Aorta (tissue), 5 donors: ENCODE results near the gene SFSWAP. TPM values are rescaled to one million over a fixed set of nuclear protein-coding genes. Genes with fewer than 3 reads are reported as not detected.

Experiments
- ATAC-seq: fragments of 200-7000 bp; cut with Tn5 transposase; one replicate; pipeline ENCODE4 v1.9.1; 2022; ENCODE audit warnings: moderate library complexity; ENCODE audit not compliant: low FRiP score
- DNase-seq, 2 donors: peaks; one replicate each; pipeline ENCODE4 v3.0.0-alpha.2; 2020
- H3K27ac ChIP-seq, 2 donors: one replicate each; pipeline ENCODE4 v1.5.1; 2013; ENCODE audit warnings: low read length in 2 of 2, mild to moderate bottlenecking in 2 of 2, moderate library complexity in 2 of 2, control low read depth in 1 of 2, inconsistent platforms in 1 of 2, low read depth in 1 of 2
- H3K27me3 ChIP-seq, 2 donors: one replicate each; pipeline ENCODE4 v1.6.1; 2013; ENCODE audit warnings: control low read depth in 1 of 2, low read length in 1 of 2, mild to moderate bottlenecking in 1 of 2, moderate library complexity in 1 of 2; ENCODE audit not compliant: insufficient read depth in 2 of 2, control insufficient read depth in 1 of 2
- H3K36me3 ChIP-seq, 2 donors: one replicate each; pipeline ENCODE4 v1.6.1; 2013; ENCODE audit warnings: control low read depth in 1 of 2, low read length in 1 of 2, mild to moderate bottlenecking in 1 of 2; ENCODE audit not compliant: insufficient read depth in 2 of 2, control insufficient read depth in 1 of 2
- H3K4me1 ChIP-seq, 2 donors: one replicate each; pipeline ENCODE4 v1.6.1; 2013; ENCODE audit warnings: low read length in 2 of 2, control low read depth in 1 of 2, mild to moderate bottlenecking in 1 of 2, moderate library complexity in 1 of 2; ENCODE audit not compliant: insufficient read depth in 2 of 2, control insufficient read depth in 1 of 2
- H3K4me3 ChIP-seq, 2 donors: one replicate each; pipeline ENCODE4 v1.5.1; 2013; ENCODE audit warnings: low read length in 2 of 2, control low read depth in 1 of 2, mild to moderate bottlenecking in 1 of 2
- H3K9me3 ChIP-seq: one replicate; pipeline ENCODE4 v1.6.1; 2013; ENCODE audit warnings: mild to moderate bottlenecking, low read length; ENCODE audit not compliant: control insufficient read depth
- WGBS, 2 donors: extraction: QIAGEN DNeasy Blood & Tissue Kit; methylation state at CpG; one replicate each; pipeline ENCODE4 v1.1.7; 2013; 5-methylcytosine and 5-hydroxymethylcytosine counted together
- intact Hi-C, 2 donors: fragments of 100-400 bp; cut with DNase I; formaldehyde crosslinking; loops; one replicate each; pipeline versions ENCODE4 v1.14.2 to v1.15.0; 2022
- polyA plus RNA-seq, 2 donors: library from polyadenylated mRNA; stranded (reverse); fragments of 200-250 nt; gene quantifications; one replicate each; pipeline ENCODE4 v1.2.3, GENCODE V29; 2013
- total RNA-seq, 2 donors: library from RNA; stranded (reverse); fragmentation: NEBNext Ultra II Directional; extraction: Animal tissue kit (Norgen Biotek cat#: 25700); gene quantifications; one replicate each; pipeline ENCODE4 v1.2.1, GENCODE V29; 2021
- donor health status: healthy with polysubstance abuse.
- donor health status: Bipolar disorder and iron deficiency.
- donor health status: DM: no; HTN: no; CAD: no.
- donor health status: DM: no; HTN: no; CAD: no.
- donor health status: DM: yes; HTN: yes; CAD: no.

Gene SFSWAP
- total and polyA plus RNA-seq, 4 donors = 13.4 to 72.3 (median 48.7) TPM

DNA sequence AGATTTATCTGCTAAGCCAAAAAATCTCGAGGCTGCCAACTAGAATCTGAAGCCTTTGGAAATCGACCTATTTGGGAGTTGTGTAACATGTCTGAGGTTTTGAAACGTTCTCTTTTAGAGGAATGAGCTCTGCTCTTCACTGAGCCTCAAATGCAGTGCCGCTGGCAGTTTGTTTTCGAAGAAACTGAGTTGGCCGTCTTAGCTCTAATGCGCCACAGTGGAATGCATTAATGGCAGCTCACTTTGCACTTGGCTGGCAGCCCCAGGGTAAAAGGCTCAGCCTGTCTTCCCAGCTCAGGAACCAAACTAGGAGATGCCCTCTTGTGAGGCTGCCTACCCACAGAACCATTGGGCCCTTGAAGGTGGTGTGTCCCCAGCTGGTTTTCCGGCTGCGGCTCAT is 53.8 kb downstream of the SFSWAP start:
- H3K4me1 ChIP-seq = no peaks in the 10 kb centered on the region
- ATAC-seq (no peak), DNase-seq (no peak)
- H3K9me3 ChIP-seq = no peaks in the 10 kb centered on the region
- 86 to 89% methylated on average over 9 of the region's 9 CpGs for WGBS, 2 donors
- H3K27me3 ChIP-seq = no peaks in the 10 kb centered on the region
- intact Hi-C loops = no loop called here
- no peak overlapping the region for H3K27ac ChIP-seq
- no peak overlapping the region for H3K4me3 ChIP-seq
- peaks cover 0 to 8% of the 10 kb centered on the region in 2 donors for H3K36me3 ChIP-seq

- intact Hi-C loops = no loop called here
- Histone ChIP-seq H3K27me3 (no peaks in the 10 kb centered on the region), H3K9me3 (no peaks in the 10 kb centered on the region), H3K36me3 (peaks cover 0 to 10% of the 10 kb centered on the region in 2 donors), H3K27ac (no peak overlapping the region), H3K4me1 (no peaks in the 10 kb centered on the region), H3K4me3 (no peak overlapping the region)
- ATAC-seq = no peak
- 95 to 96% methylated on average over 10 of the region's 10 CpGs for WGBS, 2 donors
- no peak for DNase-seq
Observed at GRCh38 chr12:131765961-131766360, 55.1 kb downstream of the SFSWAP start.

- H3K9me3 ChIP-seq = no peaks in the 10 kb centered on the region
- WGBS, 2 donors = 94% methylated on average over 15 of the region's 17 CpGs
- ATAC-seq (no peak), DNase-seq (no peak)
- no peak overlapping the region for H3K27ac ChIP-seq
- H3K36me3 ChIP-seq = peaks cover 0 to 8% of the 10 kb centered on the region in 2 donors
- intact Hi-C loops = no loop called here
- H3K27me3 ChIP-seq = no peaks in the 10 kb centered on the region
- no peaks in the 10 kb centered on the region for H3K4me1 ChIP-seq
- H3K4me3 ChIP-seq = no peak overlapping the region
Observed at GRCh38 chr12:131766382-131767107, 55.7 kb downstream of the SFSWAP start.

DNA sequence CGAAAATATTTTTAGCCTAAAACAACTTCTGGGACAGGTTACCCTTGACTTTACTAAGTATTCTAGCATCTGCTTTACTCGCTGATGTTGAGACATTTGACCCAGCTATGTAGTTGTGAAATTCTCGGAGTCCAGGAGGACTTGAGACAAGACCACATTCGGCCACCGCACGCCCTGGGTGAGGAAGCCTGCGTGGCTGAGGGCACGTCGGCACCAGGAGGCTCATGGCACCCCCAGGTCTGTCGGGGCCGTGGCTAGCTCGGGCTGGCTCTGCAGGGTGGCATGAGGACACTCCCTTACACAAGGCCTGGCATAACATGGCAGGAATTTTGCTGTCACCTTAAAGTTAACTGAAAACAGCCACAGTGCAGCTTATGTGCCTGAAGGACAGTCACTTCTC is 59.2 kb downstream of the SFSWAP start:
- Histone ChIP-seq H3K36me3 (peaks cover 0 to 8% of the 10 kb centered on the region in 2 donors), H3K4me3 (no peak overlapping the region), H3K27ac (no peak overlapping the region), H3K9me3 (no peaks in the 10 kb centered on the region), H3K4me1 (no peaks in the 10 kb centered on the region), H3K27me3 (no peaks in the 10 kb centered on the region)
- 94 to 95% methylated on average over 12 of the region's 12 CpGs for WGBS, 2 donors
- ATAC-seq = no peak
- intact Hi-C loops = no loop called here
- no peak for DNase-seq

GRCh38 chr12:131771965-131772364 is 61.1 kb downstream of the SFSWAP start:
- H3K27ac ChIP-seq = no peak overlapping the region
- DNase-seq (no peak), ATAC-seq (no peak)
- no peaks in the 10 kb centered on the region for H3K27me3 ChIP-seq
- 87 to 90% methylated on average over 10 of the region's 10 CpGs for WGBS, 2 donors
- H3K4me1 ChIP-seq = no peaks in the 10 kb centered on the region
- H3K4me3 ChIP-seq = no peak overlapping the region
- peaks cover 0 to 7% of the 10 kb centered on the region in 2 donors for H3K36me3 ChIP-seq
- no peaks in the 10 kb centered on the region for H3K9me3 ChIP-seq
- intact Hi-C loops = no loop called here

GRCh38 chr12:131773582-131774221 is 62.8 kb downstream of the SFSWAP start:
- DNase-seq = no peak
- Histone ChIP-seq H3K27me3 (no peaks in the 10 kb centered on the region), H3K9me3 (no peaks in the 10 kb centered on the region), H3K4me3 (no peak overlapping the region), H3K36me3 (peaks cover 0 to 6% of the 10 kb centered on the region in 2 donors), H3K27ac (no peak overlapping the region), H3K4me1 (no peaks in the 10 kb centered on the region)
- intact Hi-C loops = no loop called here
- no peak for ATAC-seq
- WGBS, 2 donors = 86 to 87% methylated on average over 15 of the region's 15 CpGs

DNA sequence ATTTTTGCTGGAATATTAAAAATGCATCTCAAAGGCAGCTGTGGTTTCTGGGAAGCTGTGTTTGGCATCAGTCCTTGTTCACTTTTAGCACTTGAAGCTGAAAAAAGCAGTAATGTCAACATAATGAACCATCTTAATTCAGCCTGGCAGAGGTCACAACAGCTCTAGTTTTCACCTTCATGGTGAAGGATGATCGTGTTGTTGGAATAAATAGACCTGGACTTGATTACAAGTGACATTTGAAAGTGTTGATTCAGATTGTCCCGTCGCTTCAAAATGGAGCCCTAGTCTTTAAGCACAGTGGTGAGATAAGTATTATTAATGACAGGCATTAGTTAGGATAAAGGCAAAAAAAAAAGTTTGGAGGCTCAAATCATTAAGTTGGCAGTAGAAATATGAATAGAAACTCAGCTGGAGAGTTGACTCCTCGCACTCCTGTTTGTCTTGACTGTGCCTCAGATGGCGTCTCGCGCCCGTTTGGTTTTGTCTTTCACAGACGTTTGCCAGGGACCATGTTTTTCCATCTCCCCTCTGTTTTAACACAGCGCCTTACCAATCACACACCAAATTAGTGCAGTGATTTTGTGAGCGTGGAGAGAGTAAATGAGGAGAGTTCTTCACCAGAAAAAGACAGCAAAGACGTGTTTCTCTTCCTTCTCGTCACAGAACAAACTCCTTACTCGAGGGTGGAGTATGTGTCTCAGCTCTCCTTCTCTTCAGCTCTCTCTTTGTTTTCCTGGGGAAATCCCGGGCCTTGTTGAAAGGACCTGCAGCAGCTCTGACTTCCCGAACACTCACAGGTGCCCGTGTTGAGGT is 63.9 kb downstream of the SFSWAP start:
- intact Hi-C loops = no loop called here
- Histone ChIP-seq H3K4me1 (no peaks in the 10 kb centered on the region), H3K27ac (no peak overlapping the region), H3K27me3 (no peaks in the 10 kb centered on the region), H3K9me3 (no peaks in the 10 kb centered on the region), H3K36me3 (peaks cover 0 to 6% of the 10 kb centered on the region in 2 donors), H3K4me3 (no peak overlapping the region)
- 76% methylated on average over 17 of the region's 17 CpGs for WGBS, 2 donors
- DNase-seq (no peak), ATAC-seq (no peak)

DNA sequence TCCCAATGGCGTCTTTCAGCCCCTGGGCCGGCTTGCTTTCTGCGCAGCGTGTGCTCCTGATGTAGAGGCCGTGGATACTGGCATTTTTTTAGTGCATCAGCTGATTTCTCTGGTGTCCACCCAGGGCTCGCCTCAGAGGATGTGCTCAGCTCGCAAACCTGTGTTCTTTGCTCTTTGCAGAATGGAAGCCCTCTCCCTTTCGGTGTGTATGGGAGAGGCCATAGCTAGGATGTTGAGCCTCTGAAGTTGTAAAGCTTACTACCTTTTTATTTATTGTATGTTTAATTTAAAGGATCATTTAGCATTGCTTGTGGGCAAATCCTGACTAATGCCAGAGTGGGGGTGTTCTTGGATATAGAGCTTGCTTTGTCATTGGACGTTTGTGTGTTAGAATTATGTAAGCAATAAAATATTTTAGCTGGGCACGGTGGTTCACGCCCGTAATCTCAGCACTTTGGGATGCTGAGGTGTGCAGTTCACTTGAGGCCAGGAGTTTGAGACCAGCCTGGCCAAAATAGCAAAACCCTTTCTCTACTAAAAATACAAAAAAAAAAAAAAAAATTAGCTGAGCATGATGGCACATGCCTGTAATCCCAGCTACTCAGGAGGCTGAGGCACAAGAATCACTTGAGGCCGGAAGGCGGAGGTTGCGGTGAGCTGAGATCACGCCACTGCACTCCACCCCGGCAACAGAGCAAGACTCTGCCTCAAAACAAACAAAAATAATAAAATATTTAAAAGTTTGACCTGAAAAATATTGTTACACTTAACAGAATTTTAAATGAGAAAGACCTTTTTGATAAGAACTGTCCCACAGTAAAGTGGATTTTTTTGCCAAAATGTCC is 64.7 kb downstream of the SFSWAP start:
- H3K27ac ChIP-seq = no peak overlapping the region
- no peak for ATAC-seq
- no peak for DNase-seq
- H3K36me3 ChIP-seq = peaks cover 0 to 4% of the 10 kb centered on the region in 2 donors
- H3K4me1 ChIP-seq = no peaks in the 10 kb centered on the region
- WGBS, 2 donors = 75 to 78% methylated on average over 17 of the region's 17 CpGs
- no peaks in the 10 kb centered on the region for H3K27me3 ChIP-seq
- no peaks in the 10 kb centered on the region for H3K9me3 ChIP-seq
- intact Hi-C loops = no loop called here
- no peak overlapping the region for H3K4me3 ChIP-seq
